Thyroid gland (tissue), 4 donors: ENCODE measurements around the gene RGS16. TPM values are rescaled to one million over a fixed set of nuclear protein-coding genes. Genes with fewer than 3 reads are reported as not detected.

ENCODE experiments used
- DNase-seq, 2 donors: peaks; one replicate each; pipeline ENCODE4 v3.0.0-alpha.2; 2019
- H3K27ac ChIP-seq, 3 donors: fragments of 200-600 bp; sonication (generic); 1 replicate in 2 of 3; 2 replicates in 1 of 3; pipeline ENCODE4 v1.5.1; 2016 to 2019; ENCODE audit warnings: mild to moderate bottlenecking in 1 of 3, moderate library complexity in 1 of 3
- H3K27me3 ChIP-seq: fragments of 200-600 bp; sonication (generic); one replicate; pipeline ENCODE4 v1.5.1; 2019
- H3K36me3 ChIP-seq, 2 donors: fragments of 200-600 bp; sonication (generic); one replicate each; pipeline ENCODE4 v1.5.1; 2016 to 2019
- H3K4me1 ChIP-seq, 2 donors: fragments of 200-600 bp; sonication (generic); one replicate each; pipeline ENCODE4 v1.5.1; 2017 to 2019
- H3K4me3 ChIP-seq, 3 donors: fragments of 200-600 bp; sonication (generic); replicated peaks in 1 of 3; 1 replicate in 2 of 3; 2 replicates in 1 of 3; pipeline ENCODE4 v1.5.1; 2016; ENCODE audit warnings: mild to moderate bottlenecking in 1 of 3
- H3K9me3 ChIP-seq: fragments of 200-600 bp; sonication (generic); one replicate; pipeline ENCODE4 v1.5.1; 2017
- CTCF ChIP-seq, 6 experiments: fragments of 200-600 bp in 3 of 6; fragments of 450-650 bp in 3 of 6; sonication (generic) in 3 of 6; IDR thresholded peaks; one replicate each; pipeline ENCODE4 v1.5.1; 2016 to 2019; ENCODE audit warnings: antibody characterized with exemption in 6 of 6, mild to moderate bottlenecking in 2 of 6, inconsistent platforms in 1 of 6, moderate library complexity in 1 of 6
- POLR2A ChIP-seq, 2 donors: fragments of 450-650 bp; IDR thresholded peaks; one replicate each; pipeline ENCODE4 v1.6.1; 2017; ENCODE audit warnings: antibody characterized with exemption in 2 of 2, mild to moderate bottlenecking in 2 of 2, moderate library complexity in 1 of 2
- WGBS, 2 donors: methylation state at CpG; one replicate each; pipeline ENCODE4 v1.1.5; 2017; 5-methylcytosine and 5-hydroxymethylcytosine counted together
- intact Hi-C: fragments of 100-400 bp; cut with DNase I; formaldehyde crosslinking; loops from one replicate; pipeline ENCODE4 v1.15.1; 2023
- total RNA-seq, 4 donors: library from RNA; depleted of rRNA; stranded (reverse); fragments of >200 nt; gene quantifications; one replicate each; pipeline ENCODE4 v1.2.3, GENCODE V29; 2016

RGS16 gene
- total RNA-seq, 4 donors from 2014 or later: 22.2 to 35.7 (median 29.1) TPM

DNA sequence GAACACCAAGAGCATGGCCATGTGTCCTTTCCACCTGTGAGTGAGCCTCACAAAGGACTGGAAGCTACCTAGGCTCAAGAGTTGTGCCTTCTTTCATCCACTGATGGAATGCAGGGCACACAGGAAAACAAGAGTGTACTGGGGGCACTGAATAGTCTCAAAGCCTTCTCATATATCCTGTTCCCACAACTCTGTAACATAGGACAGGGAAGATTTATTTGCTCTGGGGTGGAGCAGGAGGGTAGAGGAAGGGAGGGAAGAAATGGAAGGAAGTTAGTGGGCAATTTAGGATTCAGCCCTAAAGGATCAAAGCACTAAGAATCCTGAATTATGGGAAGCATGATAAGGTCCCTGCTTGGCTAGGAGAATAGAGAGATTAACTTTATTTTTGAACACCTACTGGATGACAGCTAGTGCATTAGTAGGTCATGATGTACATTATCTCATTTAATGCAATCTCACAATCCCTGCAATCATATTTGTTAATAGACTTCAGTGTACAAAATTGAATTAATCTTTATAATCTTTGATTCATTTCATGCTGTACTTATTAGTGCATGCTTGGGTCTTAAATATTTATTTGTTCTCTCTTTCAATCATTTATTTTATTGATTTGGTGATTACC lies 27.0 kb upstream of the RGS16 start:
- Histone ChIP-seq H3K27ac (no peak overlapping the region), H3K36me3 (no peaks in the 10 kb centered on the region), H3K4me3 (no peak overlapping the region), H3K4me1 (peaks cover 12 to 20% of the 10 kb centered on the region in 2 donors), H3K27me3 (no peaks in the 10 kb centered on the region), H3K9me3 (no peaks in the 10 kb centered on the region)
- no peak for DNase-seq
- intact Hi-C loops: no loop called here
- TF ChIP-seq POLR2A (IDR thresholded peaks at IDR 0.05): no peak
- TF ChIP-seq CTCF (IDR thresholded peaks at IDR 0.05): no peak

GRCh38 chr1:182630586-182630985 lies 26.4 kb upstream of the RGS16 start:
- H3K27ac ChIP-seq: no peak overlapping the region
- H3K27me3 ChIP-seq: no peaks in the 10 kb centered on the region
- intact Hi-C loops: no loop called here
- H3K36me3 ChIP-seq: no peaks in the 10 kb centered on the region
- 55 to 63% methylated on average over 1 of the region's 1 CpG for WGBS, 2 donors
- TF ChIP-seq CTCF (IDR thresholded peaks at IDR 0.05): no peak
- no peak for TF ChIP-seq POLR2A (IDR thresholded peaks at IDR 0.05)
- peaks cover 18 to 25% of the 10 kb centered on the region in 2 donors for H3K4me1 ChIP-seq
- DNase-seq: no peak
- H3K4me3 ChIP-seq: no peak overlapping the region
- no peaks in the 10 kb centered on the region for H3K9me3 ChIP-seq

DNA sequence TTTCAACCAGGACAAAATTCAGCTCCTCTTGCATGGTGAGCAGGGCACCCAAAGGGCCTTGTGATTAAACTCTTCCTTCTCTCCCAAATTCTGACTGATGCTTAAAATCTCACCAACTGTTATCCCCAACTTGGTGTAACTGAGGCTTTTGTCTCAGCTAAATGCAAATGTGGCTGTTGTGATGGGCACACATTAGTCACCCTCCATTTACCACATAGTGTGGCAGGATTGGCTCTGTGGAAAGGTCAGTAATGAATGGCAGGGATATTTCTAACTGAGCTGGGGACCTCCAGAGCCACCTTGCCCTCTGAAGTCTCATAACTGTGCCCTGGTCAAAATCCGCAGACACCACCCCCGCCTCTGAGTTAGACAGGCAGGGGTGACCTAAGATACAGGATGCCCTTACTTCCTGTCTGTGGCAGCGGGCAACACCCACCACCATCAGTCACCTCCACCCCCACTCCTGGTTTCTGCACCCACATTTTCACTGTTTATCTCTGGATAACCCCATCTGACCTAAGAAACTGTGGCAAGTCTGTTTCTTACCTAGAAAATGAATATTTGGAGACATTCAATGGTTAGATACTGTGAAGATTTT lies 25.4 kb upstream of the RGS16 start:
- no peak overlapping the region for H3K4me3 ChIP-seq
- no peak overlapping the region for H3K27ac ChIP-seq
- 77% methylated on average over 3 of the region's 3 CpGs for WGBS, 2 donors
- H3K36me3 ChIP-seq: no peaks in the 10 kb centered on the region
- H3K9me3 ChIP-seq: no peaks in the 10 kb centered on the region
- no peak for DNase-seq
- TF ChIP-seq CTCF (IDR thresholded peaks at IDR 0.05): no peak
- TF ChIP-seq POLR2A (IDR thresholded peaks at IDR 0.05): no peak
- H3K4me1 ChIP-seq: peaks cover 21 to 35% of the 10 kb centered on the region in 2 donors
- intact Hi-C loops: no loop called here
- H3K27me3 ChIP-seq: no peaks in the 10 kb centered on the region

- no peak for DNase-seq
- Histone ChIP-seq H3K36me3 (no peaks in the 10 kb centered on the region), H3K4me3 (no peak overlapping the region), H3K9me3 (no peaks in the 10 kb centered on the region), H3K4me1 (peaks cover 21 to 40% of the 10 kb centered on the region in 2 donors), H3K27me3 (no peaks in the 10 kb centered on the region), H3K27ac (no peak overlapping the region)
- WGBS, 2 donors: 76 to 86% methylated on average over 2 of the region's 2 CpGs
- TF ChIP-seq CTCF (IDR thresholded peaks at IDR 0.05): no peak
- intact Hi-C loops: no loop called here
These were observed 24.9 kb upstream of the RGS16 start for GRCh38 chr1:182629080-182629479.

DNA sequence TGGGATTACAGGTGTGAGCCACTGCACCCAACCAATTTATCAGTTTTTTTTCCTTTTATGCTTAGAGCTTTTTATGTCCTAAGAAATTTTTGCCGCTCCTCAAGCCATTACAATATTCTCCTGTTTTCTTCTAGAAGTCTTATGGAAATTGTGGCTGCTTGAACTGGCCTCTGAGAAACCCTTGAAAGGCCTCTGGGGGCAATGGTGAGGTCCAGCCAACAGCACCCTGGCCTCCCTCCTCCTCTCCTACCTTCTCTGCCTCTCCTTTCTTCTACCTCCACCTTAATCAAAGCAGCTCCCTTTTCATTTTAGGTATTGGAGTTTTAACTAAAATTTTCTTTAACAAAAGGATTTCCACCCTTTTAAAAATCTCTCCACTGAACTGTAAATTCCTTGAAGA lies 24.5 kb upstream of the RGS16 start:
- TF ChIP-seq POLR2A (IDR thresholded peaks at IDR 0.05) (no peak), CTCF (IDR thresholded peaks at IDR 0.05) (no peak)
- no peaks in the 10 kb centered on the region for H3K27me3 ChIP-seq
- no peaks in the 10 kb centered on the region for H3K36me3 ChIP-seq
- no peak overlapping the region for H3K4me3 ChIP-seq
- H3K9me3 ChIP-seq: no peaks in the 10 kb centered on the region
- peaks cover 21 to 43% of the 10 kb centered on the region in 2 donors for H3K4me1 ChIP-seq
- intact Hi-C loops: no loop called here
- H3K27ac ChIP-seq: no peak overlapping the region
- no peak for DNase-seq
- 93 to 100% methylated on average over 1 of the region's 1 CpG for WGBS, 2 donors
